HG03432 (cell line): ENCODE data around the gene BICDL1.

Source experiments
- ATAC-seq: cut with Tn5 transposase; IDR thresholded peaks from one replicate; pipeline ENCODE4 v1.9.1; 2021; ENCODE audit warnings: mild to moderate bottlenecking, moderate library complexity; ENCODE audit not compliant: unreplicated experiment

Gene BICDL1

GRCh38 chr12:120096671-120097202 lies 107.7 kb downstream of the BICDL1 start:
- no peak for ATAC-seq

- ATAC-seq = no peak
Observed at GRCh38 chr12:120098756-120099470, 109.9 kb downstream of the BICDL1 start.

- ATAC-seq = no peak
Observed at GRCh38 chr12:120099738-120100137, 110.7 kb downstream of the BICDL1 start.

- no peak for ATAC-seq
Observed at GRCh38 chr12:120100630-120101029, 111.6 kb downstream of the BICDL1 start.

- peak; percentile 58 for ATAC-seq
Observed at GRCh38 chr12:120101182-120101581, 112.1 kb downstream of the BICDL1 start.

GRCh38 chr12:120101617-120102016 lies 112.6 kb downstream of the BICDL1 start:
- no peak for ATAC-seq

- ATAC-seq = no peak
Observed at GRCh38 chr12:120102189-120103043, 113.4 kb downstream of the BICDL1 start.

- ATAC-seq = no peak
Observed at GRCh38 chr12:120103044-120103338, 114.0 kb downstream of the BICDL1 start.

- ATAC-seq = no peak
Observed at GRCh38 chr12:120103371-120103770, 114.3 kb downstream of the BICDL1 start.

- ATAC-seq = no peak
Observed at GRCh38 chr12:120106151-120106550, 117.1 kb downstream of the BICDL1 start.

GRCh38 chr12:120109570-120110267 lies 120.7 kb downstream of the BICDL1 start:
- no peak for ATAC-seq

- peak; percentile 74 for ATAC-seq
Observed at GRCh38 chr12:120110550-120111501, 121.8 kb downstream of the BICDL1 start.

GRCh38 chr12:120115066-120115465 lies 126.0 kb downstream of the BICDL1 start:
- no peak for ATAC-seq

GRCh38 chr12:120115692-120116440 lies 126.8 kb downstream of the BICDL1 start:
- peak; percentile 12 for ATAC-seq

- no peak for ATAC-seq
Observed at GRCh38 chr12:120116441-120116791, 127.4 kb downstream of the BICDL1 start, which contains the start of gene RAB35. Gene RAB35, minus strand, starts transcription at chr12:120116753. Its CDS starts 103 bp downstream, at chr12:120116650.

- ATAC-seq = peak; percentile 47
Observed at GRCh38 chr12:120116792-120117651, 128.0 kb downstream of the BICDL1 start.

- ATAC-seq = no peak
Observed at GRCh38 chr12:120117961-120118320, 128.9 kb downstream of the BICDL1 start.

- no peak for ATAC-seq
Observed at GRCh38 chr12:120118321-120119061, 129.5 kb downstream of the BICDL1 start.
